GM12878 (cell line): ENCODE measurements around the gene EHHADH. TPM values are rescaled to one million over a fixed set of nuclear protein-coding genes. Genes with fewer than 3 reads are reported as not detected.

ENCODE experiments used
- ASH2L ChIP-seq: fragments of 300-600, 200-600 bp; sonication (generic); IDR thresholded peaks from 2 replicates; pipeline ENCODE4 v1.6.1; 2017; ENCODE audit warnings: low read depth, mild to moderate bottlenecking, borderline replicate concordance
- BCL11A ChIP-seq: IDR thresholded peaks from 2 replicates; pipeline ENCODE4 v1.6.1; 2011; ENCODE audit warnings: low read depth, low read length
- CHD2 ChIP-seq: IDR thresholded peaks from 2 replicates; pipeline ENCODE4 v1.6.1; 2011; ENCODE audit warnings: low read depth, low read length, improper control_type of control experiment, borderline replicate concordance
- EP300 ChIP-seq, 2 experiments: fragments of 150-350 bp in 1 of 2; IDR thresholded peaks; 2 replicates each; pipeline ENCODE4 v1.6.1; 2011 to 2012; ENCODE audit warnings: low read depth in 2 of 2, low read length in 2 of 2, borderline replicate concordance in 1 of 2, improper control_type of control experiment in 1 of 2, inconsistent platforms in 1 of 2; ENCODE audit not compliant: control insufficient read depth in 1 of 2
- FOXK2 ChIP-seq: fragments of 450-650 bp; IDR thresholded peaks from 2 replicates; pipeline ENCODE4 v1.6.1; 2017; ENCODE audit warnings: mild to moderate bottlenecking, moderate library complexity
- HCFC1 ChIP-seq: fragments of 150-350 bp; IDR thresholded peaks from 2 replicates; pipeline ENCODE4 v1.6.1; 2014; ENCODE audit warnings: low read length
- IKZF1 ChIP-seq: fragments of 450-650 bp; conservative IDR thresholded peaks from 2 replicates; pipeline ENCODE4 v1.6.1; 2017; ENCODE audit warnings: antibody characterized with exemption, mild to moderate bottlenecking
- NFIC ChIP-seq: IDR thresholded peaks from 2 replicates; pipeline ENCODE4 v1.6.1; 2012; ENCODE audit warnings: low read depth, mild to moderate bottlenecking, inconsistent platforms, low read length, moderate library complexity
- NFXL1 ChIP-seq: fragments of 450-650 bp; IDR thresholded peaks from 2 replicates; pipeline ENCODE4 v1.6.1; 2017; ENCODE audit warnings: antibody characterized with exemption, mild to moderate bottlenecking, borderline replicate concordance
- NR2C1 ChIP-seq: fragments of 450-650 bp; IDR thresholded peaks from 2 replicates; pipeline ENCODE4 v1.6.1; 2017; ENCODE audit warnings: antibody characterized with exemption, mild to moderate bottlenecking, moderate library complexity
- POLR2AphosphoS5 ChIP-seq: IDR thresholded peaks from 2 replicates; pipeline ENCODE4 v1.6.1; 2011; ENCODE audit warnings: mild to moderate bottlenecking, low read length, inconsistent platforms
- SIN3A ChIP-seq: IDR thresholded peaks from 2 replicates; pipeline ENCODE4 v1.6.1; 2012; ENCODE audit warnings: low read depth, low read length, improper control_type of control experiment
- SIX5 ChIP-seq: IDR thresholded peaks from 2 replicates; pipeline ENCODE4 v1.6.1; 2011; ENCODE audit warnings: mild to moderate bottlenecking, low read depth, low read length, moderate library complexity; ENCODE audit not compliant: severe bottlenecking
- TCF12 ChIP-seq: IDR thresholded peaks from 2 replicates; pipeline ENCODE4 v1.6.1; 2011; ENCODE audit warnings: low read depth, mild to moderate bottlenecking, low read length
- ZNF24 ChIP-seq: fragments of 450-650 bp; IDR thresholded peaks from 2 replicates; pipeline ENCODE4 v1.6.1; 2017; ENCODE audit warnings: antibody characterized with exemption, mild to moderate bottlenecking
- polyA plus RNA-seq, 11 experiments: library from polyadenylated mRNA; depleted of rRNA in 4 of 11; unstranded in 6 of 11; stranded (reverse) in 5 of 11; fragments of >200 nt; fragmentation: Nextera tagmentation in 4 of 11; fragmentation: Illumina TruSeq in 1 of 11; extraction: Ambion mirVana in 4 of 11; extraction: Trizol in 1 of 11; gene quantifications; 1 replicate in 1 of 11; 2 replicates in 10 of 11; pipeline versions ENCODE4 v1.2.1 to v1.2.3, GENCODE V29; 2011 to 2016; ENCODE audit warnings: inconsistent platforms in 2 of 11, missing spikeins in 2 of 11, low read depth in 1 of 11
- total RNA-seq, 4 experiments: library from RNA; depleted of rRNA in 3 of 4; stranded (reverse); fragments of >200 nt in 3 of 4; fragmentation: Illumina TruSeq in 1 of 4; extraction: Trizol in 1 of 4; gene quantifications; 2 replicates each; pipeline versions ENCODE4 v1.2.1 to v1.2.3, GENCODE V29; 2013 to 2021
- TF ChIP-seq, protein P1 (sequence below): fragments of 450-650 bp; IDR thresholded peaks from 2 replicates; pipeline ENCODE4 v1.6.1; 2017; ENCODE audit warnings: mild to moderate bottlenecking, low read depth, inconsistent platforms; ENCODE audit not compliant: poor library complexity, severe bottlenecking
- TF ChIP-seq, protein P2 (sequence below): fragments of 450-650 bp; conservative IDR thresholded peaks from 2 replicates; pipeline ENCODE4 v1.6.1; 2017; ENCODE audit warnings: mild to moderate bottlenecking, moderate library complexity
- TF ChIP-seq, protein P3 (sequence below): IDR thresholded peaks from 2 replicates; pipeline ENCODE4 v1.6.1; 2012; ENCODE audit warnings: low read depth, low read length, improper control_type of control experiment
- TF ChIP-seq, protein P4 (sequence below), 3 experiments: IDR thresholded peaks in 2 of 3; conservative IDR thresholded peaks in 1 of 3; 2 replicates each; pipeline ENCODE4 v1.5.1; 2011; ENCODE audit warnings: low read depth in 3 of 3, low read length in 3 of 3, mild to moderate bottlenecking in 3 of 3, control low read depth in 2 of 3, moderate library complexity in 2 of 3, inconsistent platforms in 1 of 3, mixed read lengths in 1 of 3; ENCODE audit not compliant: control insufficient read depth in 2 of 3, insufficient read depth in 1 of 3; ENCODE audit errors: extremely low read depth in 1 of 3
- TF ChIP-seq, protein P5 (sequence below): IDR thresholded peaks from 2 replicates; pipeline ENCODE4 v1.6.1; 2011; ENCODE audit warnings: borderline replicate concordance, low read depth, mild to moderate bottlenecking, moderate library complexity, mixed read lengths, low read length; ENCODE audit not compliant: insufficient read depth; ENCODE audit errors: extremely low read length

EHHADH gene
- total and polyA plus RNA-seq, 10 of the 15 experiments (the other 5 are each of a cell fraction or from before 2014, with no cell fraction given): 0.96 to 8.4 (median 5.3) TPM

DNA sequence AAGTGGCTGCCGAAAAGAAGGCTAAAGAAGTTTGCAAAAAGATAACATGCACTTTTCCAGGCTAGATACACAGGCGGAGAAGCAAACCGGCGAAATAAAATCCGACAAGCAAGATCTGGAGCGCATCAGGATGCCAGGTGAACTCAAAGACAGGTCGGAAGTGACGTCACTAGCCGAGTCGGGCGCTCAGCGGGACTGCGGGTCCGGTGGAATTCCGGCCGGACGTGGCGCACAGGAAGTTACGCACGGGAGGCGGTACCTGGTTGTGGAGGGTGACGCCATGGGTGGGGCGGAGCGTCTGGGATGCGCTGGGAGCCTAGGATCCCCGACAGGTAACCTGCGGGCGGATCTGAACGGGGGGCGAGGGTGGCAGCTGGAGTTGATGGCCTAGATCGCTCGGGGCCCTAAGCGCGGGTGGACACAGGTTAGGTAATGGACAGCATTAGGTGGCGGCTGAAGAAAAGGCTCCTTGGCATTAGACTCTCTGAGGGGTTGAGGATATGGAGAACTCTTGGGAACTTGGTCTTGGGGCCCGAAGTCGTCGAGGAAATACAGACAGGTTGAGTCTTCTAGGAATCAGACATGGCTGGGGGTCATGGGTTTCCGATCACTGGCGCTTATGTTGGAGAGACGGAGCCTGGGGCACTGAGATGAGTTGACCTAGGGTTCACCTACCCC, 29.0 kb upstream of the EHHADH start (continued):
- TF ChIP-seq, protein P1, sequence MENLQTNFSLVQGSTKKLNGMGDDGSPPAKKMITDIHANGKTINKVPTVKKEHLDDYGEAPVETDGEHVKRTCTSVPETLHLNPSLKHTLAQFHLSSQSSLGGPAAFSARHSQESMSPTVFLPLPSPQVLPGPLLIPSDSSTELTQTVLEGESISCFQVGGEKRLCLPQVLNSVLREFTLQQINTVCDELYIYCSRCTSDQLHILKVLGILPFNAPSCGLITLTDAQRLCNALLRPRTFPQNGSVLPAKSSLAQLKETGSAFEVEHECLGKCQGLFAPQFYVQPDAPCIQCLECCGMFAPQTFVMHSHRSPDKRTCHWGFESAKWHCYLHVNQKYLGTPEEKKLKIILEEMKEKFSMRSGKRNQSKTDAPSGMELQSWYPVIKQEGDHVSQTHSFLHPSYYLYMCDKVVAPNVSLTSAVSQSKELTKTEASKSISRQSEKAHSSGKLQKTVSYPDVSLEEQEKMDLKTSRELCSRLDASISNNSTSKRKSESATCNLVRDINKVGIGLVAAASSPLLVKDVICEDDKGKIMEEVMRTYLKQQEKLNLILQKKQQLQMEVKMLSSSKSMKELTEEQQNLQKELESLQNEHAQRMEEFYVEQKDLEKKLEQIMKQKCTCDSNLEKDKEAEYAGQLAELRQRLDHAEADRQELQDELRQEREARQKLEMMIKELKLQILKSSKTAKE: no peak
- TF ChIP-seq SIX5 (peak; percentile 54), CHD2 (peak; percentile 44; the same call in 1 of the 2 replicates), TCF12 (no peak), HCFC1 (peak; percentile 70), NFXL1 (no peak), NFIC (no peak), ASH2L (no peak), BCL11A (no peak), ZNF24 (no peak), EP300 (IDR thresholded peaks at IDR 0.05; ENCODE audit: borderline replicate concordance in 1 of 2, control insufficient read depth in 1 of 2, low read depth in 2 of 2, low read length in 2 of 2) (peak in 1 of 2 experiments; percentile 18; a peak in 1 of 4 replicates), NR2C1 (peak; percentile 41; the same call in 1 of the 2 replicates), FOXK2 (no peak), SIN3A (no peak), IKZF1 (peak; percentile 78), POLR2AphosphoS5 (peak; percentile 80)
- TF ChIP-seq, protein P2, sequence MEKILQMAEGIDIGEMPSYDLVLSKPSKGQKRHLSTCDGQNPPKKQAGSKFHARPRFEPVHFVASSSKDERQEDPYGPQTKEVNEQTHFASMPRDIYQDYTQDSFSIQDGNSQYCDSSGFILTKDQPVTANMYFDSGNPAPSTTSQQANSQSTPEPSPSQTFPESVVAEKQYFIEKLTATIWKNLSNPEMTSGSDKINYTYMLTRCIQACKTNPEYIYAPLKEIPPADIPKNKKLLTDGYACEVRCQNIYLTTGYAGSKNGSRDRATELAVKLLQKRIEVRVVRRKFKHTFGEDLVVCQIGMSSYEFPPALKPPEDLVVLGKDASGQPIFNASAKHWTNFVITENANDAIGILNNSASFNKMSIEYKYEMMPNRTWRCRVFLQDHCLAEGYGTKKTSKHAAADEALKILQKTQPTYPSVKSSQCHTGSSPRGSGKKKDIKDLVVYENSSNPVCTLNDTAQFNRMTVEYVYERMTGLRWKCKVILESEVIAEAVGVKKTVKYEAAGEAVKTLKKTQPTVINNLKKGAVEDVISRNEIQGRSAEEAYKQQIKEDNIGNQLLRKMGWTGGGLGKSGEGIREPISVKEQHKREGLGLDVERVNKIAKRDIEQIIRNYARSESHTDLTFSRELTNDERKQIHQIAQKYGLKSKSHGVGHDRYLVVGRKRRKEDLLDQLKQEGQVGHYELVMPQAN: no peak
- TF ChIP-seq, protein P3, sequence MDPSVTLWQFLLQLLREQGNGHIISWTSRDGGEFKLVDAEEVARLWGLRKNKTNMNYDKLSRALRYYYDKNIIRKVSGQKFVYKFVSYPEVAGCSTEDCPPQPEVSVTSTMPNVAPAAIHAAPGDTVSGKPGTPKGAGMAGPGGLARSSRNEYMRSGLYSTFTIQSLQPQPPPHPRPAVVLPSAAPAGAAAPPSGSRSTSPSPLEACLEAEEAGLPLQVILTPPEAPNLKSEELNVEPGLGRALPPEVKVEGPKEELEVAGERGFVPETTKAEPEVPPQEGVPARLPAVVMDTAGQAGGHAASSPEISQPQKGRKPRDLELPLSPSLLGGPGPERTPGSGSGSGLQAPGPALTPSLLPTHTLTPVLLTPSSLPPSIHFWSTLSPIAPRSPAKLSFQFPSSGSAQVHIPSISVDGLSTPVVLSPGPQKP: peak; percentile 94
- TF ChIP-seq, protein P4, sequence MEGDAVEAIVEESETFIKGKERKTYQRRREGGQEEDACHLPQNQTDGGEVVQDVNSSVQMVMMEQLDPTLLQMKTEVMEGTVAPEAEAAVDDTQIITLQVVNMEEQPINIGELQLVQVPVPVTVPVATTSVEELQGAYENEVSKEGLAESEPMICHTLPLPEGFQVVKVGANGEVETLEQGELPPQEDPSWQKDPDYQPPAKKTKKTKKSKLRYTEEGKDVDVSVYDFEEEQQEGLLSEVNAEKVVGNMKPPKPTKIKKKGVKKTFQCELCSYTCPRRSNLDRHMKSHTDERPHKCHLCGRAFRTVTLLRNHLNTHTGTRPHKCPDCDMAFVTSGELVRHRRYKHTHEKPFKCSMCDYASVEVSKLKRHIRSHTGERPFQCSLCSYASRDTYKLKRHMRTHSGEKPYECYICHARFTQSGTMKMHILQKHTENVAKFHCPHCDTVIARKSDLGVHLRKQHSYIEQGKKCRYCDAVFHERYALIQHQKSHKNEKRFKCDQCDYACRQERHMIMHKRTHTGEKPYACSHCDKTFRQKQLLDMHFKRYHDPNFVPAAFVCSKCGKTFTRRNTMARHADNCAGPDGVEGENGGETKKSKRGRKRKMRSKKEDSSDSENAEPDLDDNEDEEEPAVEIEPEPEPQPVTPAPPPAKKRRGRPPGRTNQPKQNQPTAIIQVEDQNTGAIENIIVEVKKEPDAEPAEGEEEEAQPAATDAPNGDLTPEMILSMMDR (IDR thresholded peaks at IDR 0.05 in 2 of 3, conservative IDR thresholded peaks at IDR 0.05 in 1 of 3; ENCODE audit: control insufficient read depth in 2 of 3, extremely low read depth in 1 of 3, insufficient read depth in 1 of 3, low read depth in 3 of 3, low read length in 3 of 3): no peak
- TF ChIP-seq, protein P5, sequence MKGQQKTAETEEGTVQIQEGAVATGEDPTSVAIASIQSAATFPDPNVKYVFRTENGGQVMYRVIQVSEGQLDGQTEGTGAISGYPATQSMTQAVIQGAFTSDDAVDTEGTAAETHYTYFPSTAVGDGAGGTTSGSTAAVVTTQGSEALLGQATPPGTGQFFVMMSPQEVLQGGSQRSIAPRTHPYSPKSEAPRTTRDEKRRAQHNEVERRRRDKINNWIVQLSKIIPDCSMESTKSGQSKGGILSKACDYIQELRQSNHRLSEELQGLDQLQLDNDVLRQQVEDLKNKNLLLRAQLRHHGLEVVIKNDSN: no peak
